HG02973 (cell line): Measurements from ENCODE around the gene PCP2.

ENCODE experiments used
- ATAC-seq: cut with Tn5 transposase; IDR thresholded peaks from one replicate; pipeline ENCODE4 v1.9.1; 2021; ENCODE audit warnings: moderate library complexity; ENCODE audit not compliant: unreplicated experiment

Gene PCP2

DNA sequence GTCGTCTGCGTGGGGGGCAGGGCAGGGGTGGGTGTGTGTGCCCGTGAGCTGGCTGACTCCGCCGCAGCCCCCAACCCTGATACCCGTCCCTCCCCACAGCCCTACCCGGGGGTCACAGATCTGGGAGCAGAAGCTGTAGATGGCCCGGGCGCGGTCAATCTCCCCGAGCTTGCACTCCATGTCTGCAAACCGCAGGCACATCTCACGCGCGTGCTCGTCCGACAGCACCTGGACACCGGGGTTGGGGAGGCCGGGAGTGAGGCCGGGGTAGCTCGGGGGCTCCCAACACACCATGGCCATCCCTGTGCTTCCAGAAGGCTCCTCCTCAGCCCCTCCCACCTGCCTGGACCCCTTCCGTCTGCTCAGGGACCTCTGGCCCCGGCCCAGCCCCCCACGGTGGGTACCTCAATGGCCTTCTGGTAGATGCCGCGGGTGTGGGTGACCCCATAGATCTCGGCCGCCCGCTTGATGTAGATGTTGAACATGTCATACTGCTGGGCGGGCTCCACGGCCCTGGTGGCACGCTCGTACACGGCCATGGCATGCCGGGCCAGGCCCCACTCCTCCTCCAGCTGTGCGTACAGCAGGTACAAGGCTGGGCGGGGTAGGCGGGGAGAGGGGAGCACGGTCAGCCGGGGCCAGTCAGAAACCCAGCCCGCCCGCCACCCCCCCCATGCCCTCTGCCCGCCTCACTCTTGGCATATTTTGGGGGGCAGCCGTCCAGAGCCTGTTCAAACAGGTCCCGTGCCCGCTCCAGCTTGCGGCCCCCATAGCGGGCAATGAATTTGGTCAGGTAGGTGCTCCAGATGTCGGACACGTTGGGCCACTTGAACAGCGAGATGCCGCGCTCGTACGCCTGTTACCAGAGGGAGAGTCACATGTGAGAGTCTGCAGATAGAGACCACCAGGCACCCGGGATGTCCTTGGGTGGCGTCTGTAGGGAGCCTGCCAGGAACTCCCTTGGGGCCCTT lies 12.8 kb downstream of the PCP2 start:
- no peak for ATAC-seq

DNA sequence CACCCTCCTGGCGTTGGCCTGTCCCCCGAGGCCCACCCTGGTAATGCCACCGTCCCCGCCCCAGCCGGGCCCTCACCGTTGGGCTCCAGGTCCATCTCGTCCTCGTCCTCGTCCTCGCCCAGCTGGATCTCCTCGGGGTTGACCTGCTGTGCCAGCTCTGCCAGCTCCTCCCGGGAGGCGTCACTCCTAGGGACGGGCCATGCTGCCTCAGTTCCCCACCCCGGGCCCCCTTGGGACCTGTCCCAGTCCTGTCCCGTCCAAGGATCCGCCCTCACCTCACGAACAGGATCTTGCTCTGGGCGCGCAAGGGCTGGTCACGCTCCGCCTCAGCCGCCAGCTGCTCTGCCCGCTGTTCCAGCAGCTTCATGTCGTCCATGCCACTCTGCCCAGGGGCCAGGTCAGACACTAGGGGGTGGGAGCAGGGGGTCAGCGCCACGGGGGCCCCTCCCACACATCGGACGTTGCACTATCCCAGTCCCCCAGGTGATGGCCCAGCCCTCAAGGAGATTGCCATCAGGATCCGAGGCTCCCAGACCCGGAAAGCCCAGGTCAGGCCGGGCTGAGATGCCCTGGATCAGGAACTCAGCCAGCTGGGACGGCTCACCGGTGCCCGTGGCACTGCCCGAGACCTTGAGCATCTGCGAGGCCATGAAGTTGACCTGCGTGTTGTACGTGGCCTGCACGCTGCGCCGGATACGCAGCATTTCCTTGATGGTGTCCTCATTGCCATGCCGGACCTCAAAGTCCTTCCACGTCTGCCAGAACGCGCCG lies 13.7 kb downstream of the PCP2 start:
- ATAC-seq, result no peak

DNA sequence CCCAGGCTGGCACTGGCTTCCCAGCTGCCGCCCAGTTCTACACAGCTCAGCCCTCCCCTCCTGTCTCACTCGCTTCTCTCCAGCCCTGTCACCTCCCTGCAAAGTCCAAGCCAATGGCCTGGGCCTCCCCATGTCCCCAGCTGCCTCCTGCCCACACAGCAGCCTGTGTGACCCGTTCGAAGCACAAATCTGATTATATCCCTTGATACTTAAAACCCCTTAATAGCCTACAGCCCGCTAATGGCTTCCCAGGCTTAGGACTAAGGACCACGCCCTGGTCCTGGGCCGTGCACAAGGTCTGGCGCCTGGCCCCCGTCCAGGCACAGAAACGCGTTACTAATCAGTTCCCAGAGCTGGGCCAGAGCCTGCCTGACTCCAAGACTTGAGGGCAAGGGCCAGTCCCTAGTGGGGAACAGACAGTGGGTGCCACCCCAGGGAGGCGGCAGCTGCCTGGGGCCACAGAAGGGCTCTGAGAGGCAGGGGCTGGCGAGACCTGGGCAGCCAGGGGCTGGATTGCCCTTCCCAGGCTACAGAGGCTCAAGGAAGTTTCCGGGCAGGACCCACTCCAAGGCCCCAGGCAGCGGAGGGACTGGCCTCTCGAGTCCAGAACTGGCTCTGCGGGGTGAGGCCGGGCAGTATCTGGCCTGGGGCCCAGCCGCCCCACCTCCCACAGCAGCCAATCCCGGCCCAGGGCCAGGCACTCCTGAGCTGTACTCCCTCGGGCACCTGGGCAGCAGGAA lies 14.6 kb downstream of the PCP2 start:
- no peak for ATAC-seq

DNA sequence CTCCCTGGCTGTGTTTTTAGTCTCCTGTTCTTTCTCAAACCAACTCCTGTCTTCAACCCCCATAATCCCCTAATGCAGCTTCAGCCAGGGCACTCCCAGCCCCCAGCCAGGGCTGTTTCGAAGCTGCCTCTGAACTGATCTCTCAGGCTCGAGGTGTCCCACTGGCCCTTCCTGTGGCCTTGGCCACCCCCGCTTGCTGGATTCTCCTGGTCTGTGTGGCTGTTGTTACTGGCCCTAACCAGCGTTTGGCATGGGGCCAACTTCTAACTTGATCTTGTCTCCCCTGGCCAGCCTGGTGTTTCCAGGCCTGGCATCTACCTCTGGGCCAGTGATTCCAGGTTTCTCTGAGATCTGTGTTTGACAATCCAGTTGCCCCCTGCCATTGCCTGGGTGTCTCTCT lies 15.2 kb downstream of the PCP2 start:
- no peak for ATAC-seq

DNA sequence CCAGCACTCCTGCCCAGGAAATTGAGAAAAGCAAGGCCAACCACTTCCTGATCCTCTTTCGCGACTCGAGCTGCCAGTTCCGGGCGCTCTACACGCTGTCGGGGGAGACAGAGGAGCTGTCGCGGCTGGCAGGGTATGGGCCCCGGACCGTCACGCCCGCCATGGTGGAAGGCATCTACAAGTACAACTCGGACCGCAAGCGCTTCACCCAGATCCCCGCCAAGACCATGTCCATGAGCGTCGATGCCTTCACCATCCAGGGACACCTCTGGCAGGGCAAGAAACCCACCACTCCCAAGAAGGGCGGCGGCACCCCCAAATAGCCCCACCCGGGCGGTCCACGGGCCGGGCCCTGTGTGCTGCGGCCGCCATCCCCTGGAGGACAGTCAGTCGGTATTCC lies 15.8 kb downstream of the PCP2 start:
- no peak for ATAC-seq

DNA sequence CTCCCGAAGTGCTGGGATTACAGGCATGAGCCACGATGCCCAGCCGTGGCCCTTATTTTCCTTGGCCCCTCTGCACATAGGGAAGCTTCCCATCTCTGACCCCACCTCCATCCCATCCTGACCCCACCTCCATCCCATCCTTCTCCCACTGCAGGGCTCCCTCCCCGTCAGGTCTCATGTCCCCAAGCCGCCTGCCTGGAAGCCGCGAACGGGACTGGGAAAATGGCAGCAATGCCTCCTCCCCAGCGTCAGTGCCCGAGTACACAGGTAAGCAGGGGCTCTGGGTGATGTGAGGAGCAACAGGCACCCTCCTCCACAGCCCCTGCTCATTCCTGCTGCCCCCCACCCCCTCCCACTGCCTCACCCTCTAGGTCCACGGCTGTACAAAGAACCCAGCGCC lies 16.3 kb downstream of the PCP2 start:
- no peak for ATAC-seq

DNA sequence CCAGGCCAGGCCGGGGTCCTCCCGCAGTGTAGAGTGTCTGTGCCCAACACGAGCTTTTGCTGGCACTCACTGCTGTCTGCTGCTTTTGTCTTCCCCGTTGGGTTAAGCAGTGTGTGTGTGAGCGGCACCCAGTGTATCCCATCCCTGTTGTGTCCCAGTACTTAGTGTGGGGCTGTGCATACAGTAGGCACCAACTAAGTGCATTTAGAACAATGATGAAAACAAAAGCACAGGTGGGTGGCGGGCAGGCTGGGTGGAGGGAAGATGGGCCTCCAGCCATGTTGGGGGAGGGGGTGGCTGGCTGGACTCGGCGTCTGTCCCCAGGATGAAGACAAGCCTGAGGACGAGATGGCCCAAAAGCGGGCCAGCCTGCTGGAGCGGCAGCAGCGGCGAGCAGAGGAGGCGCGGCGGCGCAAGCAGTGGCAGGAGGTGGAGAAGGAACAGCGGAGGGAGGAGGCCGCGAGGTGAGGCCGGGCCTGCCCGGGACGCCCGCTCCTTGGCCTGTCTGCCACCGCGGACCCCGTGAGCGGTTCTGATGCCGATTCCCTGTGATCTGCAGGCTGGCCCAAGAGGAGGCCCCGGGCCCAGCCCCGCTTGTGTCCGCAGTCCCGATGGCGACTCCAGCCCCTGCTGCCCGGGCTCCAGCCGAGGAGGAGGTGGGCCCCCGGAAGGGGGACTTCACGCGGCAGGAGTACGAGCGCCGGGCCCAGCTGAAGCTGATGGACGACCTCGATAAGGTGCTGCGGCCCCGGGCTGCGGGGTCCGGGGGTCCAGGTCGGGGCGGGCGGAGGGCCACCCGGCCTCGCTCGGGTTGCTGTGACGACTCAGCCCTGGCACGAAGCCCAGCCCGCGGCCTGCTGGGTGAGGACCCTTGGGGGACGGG lies 18.4 kb downstream of the PCP2 start:
- no peak for ATAC-seq

DNA sequence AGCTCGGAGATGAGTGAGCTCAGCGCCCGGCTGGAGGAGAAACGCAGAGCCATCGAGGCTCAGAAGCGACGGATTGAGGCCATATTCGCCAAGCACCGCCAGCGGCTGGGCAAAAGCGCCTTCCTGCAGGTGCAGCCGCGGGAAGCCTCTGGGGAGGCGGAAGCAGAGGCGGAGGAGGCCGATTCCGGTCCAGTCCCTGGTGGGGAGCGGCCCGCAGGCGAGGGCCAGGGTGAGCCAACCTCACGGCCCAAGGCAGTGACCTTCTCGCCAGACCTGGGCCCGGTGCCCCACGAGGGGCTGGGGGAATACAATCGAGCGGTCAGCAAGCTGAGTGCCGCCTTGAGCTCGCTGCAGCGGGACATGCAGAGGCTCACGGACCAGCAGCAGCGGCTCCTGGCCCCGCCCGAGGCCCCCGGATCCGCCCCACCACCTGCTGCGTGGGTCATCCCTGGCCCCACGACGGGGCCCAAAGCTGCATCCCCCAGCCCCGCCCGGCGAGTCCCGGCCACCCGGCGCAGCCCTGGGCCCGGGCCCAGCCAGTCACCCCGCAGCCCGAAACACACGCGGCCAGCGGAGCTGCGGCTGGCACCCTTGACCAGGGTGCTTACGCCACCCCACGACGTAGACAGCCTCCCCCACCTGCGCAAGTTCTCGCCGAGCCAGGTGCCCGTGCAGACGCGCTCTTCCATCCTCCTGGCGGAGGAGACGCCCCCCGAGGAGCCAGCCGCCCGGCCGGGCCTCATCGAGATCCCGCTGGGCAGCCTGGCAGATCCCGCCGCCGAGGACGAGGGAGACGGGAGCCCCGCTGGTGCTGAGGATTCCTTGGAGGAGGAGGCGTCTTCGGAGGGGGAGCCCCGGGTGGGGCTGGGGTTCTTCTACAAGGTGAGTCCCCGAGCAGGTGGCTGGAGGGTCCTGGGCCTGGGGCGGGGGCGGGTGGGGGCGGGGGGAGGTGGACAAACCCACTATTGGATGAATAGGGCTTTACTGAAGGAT lies 20.9 kb downstream of the PCP2 start:
- no peak for ATAC-seq

DNA sequence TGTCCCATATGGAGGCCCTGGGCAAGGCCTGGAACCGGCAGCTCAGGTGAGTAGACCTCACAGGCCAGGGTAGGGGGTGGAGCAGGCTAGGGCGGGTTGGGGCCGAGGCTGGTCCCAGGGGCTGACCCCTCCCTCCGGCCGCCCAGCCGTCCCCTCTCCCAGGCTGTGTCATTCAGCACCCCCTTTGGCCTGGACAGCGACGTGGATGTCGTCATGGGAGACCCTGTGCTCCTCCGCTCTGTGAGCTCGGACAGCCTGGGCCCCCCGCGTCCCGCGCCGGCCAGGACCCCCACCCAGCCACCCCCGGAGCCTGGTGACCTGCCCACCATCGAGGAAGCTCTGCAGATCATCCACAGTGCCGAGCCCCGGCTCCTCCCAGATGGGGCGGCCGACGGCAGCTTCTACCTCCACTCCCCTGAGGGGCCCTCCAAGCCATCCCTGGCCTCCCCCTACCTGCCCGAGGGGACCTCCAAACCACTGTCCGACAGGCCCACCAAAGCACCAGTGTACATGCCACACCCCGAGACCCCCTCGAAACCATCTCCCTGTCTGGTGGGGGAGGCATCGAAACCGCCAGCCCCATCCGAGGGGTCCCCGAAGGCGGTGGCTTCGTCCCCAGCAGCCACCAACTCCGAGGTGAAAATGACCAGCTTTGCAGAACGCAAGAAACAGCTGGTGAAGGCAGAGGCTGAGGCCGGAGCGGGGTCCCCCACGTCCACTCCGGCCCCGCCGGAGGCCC lies 21.8 kb downstream of the PCP2 start:
- no peak for ATAC-seq

DNA sequence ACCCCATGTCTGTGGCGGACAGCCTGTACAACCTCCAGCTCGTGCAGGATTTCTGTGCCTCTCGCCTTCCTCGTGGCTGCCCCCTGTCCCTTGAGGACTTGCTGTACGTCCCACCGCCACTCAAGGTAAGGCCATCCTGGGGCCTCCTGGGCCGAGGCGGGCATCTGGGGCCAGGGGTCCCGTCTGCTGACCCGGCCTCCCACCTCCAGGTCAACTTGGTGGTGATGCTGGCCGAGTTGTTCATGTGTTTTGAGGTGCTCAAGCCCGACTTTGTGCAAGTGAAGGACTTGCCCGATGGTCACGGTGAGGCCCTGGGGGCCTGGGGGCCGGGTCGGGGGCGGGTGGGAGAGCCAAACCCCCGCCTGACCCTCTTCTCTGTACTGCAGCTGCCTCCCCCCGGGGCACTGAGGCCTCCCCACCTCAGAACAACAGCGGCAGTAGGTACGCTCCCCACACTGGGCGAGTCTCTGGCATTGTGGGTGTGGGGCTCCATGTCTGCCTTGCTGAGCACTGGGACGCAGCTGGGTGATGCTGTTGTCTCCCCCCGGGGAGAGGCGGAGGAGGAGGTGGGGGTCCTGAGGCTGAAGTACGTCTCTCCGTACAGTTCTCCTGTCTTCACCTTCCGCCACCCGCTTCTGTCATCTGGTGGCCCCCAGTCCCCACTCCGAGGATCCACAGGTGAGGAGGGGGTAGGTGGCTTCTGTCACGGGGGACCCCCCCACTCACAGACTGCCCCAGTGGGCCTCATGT lies 22.9 kb downstream of the PCP2 start:
- ATAC-seq, result no peak

DNA sequence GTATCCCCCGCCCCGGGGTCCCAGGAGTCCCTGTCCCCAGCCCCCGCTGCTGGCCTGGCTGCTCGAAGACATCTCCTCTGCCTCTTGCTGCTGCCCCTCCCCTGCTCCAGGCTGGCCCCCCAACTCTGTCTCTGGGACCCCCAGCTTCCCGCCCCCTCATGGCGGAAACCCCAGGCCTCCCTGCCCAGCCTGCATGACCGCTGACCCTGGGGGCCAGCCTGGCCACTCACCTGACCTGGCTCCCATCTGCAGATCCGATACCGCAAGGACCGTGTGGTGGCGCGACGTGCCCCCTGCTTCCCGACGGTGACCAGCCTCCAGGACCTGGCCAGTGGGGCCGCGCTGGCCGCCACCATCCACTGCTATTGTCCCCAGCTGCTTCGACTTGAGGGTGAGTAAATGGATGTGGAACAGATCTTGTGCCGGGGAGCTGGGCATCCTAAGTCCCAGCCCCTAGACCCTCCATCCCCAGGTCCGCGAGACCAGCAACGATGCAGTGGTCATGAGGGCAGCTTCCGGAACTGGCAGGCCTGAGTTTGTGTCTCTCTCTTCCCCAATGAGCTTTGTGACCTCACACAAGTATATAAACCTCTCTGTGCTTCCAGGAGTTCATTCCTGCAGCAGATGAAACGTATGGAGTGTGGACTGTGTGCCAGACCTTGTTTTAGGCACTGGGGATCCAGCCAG lies 25.5 kb downstream of the PCP2 start:
- ATAC-seq, result no peak

DNA sequence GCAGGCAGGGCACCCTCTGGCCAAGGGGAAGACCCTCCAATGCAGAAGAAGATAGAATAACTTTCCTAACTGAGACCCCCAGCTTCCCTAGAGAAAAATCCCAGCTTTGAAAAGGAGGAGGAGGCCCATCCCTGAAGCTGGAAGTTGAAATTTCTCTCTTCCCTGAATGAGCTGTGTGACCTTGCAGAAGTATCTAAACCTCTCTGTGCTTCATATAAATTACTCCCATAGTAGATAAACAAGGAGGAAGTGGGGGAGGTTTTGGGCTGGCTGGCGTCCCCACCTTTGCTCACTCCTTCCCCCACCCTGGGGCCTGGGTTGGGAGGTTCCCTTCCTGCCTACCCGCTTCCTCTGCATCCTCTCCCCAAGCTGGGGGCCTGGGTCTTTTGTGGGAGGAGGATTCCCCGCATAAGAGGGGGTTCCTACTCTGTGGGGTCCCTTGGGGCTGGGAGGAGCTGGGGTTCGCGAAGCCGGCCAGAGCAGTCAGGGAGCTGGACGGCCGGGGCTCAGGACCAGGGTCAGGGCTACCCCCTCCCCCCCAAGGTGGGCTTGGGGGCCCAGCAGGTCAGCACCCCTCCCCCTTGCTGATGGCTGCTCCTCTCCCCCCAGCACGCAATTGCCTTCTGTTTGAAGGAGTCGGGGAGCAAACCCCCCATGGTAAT lies 26.2 kb downstream of the PCP2 start:
- ATAC-seq, result no peak

DNA sequence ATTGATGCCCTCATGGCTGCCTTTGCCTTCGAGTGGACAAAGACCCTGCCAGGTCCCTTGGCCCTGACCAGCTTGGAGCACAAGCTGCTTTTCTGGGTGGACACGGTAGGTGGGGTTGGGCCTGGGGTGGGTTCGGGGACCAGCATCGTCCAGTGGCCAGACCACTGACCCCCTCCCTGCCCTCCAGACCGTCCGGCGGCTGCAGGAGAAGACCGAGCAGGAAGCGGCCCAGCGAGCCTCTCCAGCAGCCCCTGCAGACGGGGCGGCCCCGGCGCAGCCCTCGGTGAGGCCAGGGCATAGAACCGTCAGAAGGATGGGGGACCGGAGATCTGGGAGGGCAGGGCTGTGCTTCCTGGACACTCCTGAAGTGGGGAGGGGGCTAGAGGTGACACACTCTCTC lies 27.2 kb downstream of the PCP2 start:
- no peak for ATAC-seq

DNA sequence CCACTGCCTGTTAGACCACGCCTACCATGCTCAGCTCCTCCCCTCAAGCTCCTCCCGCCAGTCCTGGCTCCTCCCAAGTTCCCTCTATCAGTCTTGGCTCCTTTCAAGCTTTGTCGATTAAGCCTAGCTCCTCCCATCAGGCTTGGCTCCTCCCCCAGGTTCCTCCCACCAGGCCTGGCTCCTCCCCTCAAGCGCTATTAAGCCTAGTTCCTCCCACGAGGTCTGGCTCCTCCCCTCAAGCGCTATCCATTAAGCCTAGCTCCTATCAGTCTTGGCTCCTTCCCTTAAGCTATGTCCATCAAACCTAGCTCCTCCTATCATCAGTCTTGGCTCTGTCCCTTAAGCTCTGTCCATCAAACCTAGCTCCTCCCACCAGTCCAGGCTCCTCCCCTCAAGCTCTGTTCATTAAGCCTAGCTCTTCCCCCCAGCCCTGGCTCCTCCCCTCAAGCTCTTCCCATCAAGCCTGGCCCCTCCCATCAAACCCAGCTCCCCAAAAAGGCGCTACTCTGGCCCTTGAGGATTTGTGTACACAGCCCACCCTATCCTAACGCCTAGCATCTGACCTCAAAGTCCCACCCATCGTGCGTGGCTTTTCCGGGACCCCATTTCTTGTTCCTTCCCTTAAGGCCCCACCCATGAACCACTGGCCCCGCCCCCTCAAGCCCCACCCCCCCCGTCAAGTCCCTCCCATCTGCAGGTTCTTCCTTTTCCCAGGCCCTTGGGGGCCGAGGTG lies 27.9 kb downstream of the PCP2 start:
- ATAC-seq, result no peak

DNA sequence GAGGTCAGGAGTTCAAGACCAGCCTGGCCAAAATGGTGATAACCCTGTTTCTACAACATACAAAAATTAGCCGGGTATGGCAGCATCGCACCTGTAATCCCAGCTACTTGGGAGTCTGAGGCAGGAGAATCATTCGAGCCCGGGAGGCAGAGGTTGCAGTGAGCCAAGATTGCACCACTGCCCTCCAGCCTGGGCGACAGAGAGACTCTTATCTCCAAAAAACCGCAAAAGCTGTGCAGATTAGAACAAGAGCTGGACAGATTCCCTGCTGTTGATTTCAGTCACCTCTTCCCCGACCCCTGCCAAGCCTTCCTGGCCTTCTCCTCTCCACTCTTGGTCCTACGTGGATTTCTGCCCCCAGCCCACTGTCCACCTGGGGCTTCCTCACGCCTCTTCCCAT lies 29.6 kb downstream of the PCP2 start:
- no peak for ATAC-seq

DNA sequence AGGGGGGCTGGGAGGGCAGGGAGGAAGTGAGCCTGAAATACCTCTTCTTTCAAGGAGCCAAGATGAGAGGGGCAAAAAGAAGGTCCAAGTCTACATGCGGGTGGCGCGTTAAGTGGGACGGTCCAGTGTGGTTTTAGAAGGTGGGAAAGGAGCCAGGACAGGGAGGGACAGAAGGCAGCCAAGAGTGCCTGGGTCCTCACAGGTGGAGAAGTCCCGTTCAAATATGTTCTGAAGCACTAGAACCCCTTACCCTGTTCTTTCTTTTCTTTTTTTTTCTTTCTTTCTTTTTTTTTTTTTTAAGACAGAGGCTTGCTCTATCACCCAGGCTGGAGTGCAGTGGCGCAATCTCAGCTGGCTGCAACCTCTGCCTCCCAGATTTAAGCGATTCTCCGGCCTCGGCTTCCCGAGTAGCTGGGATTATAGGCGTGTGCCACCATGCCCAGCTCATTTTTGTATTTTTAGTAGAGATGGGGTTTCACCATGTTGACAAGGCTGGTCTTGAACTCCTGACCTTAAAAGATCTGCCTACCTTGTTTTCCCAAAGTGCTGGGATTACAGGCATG lies 30.5 kb downstream of the PCP2 start:
- ATAC-seq, result no peak
